ENCODE measurements around the gene L1CAM. TPM values are rescaled to one million over a fixed set of nuclear protein-coding genes. Genes with fewer than 3 reads are reported as not detected.

L1CAM gene
- total and polyA plus RNA-seq, 2 experiments from 2014 or later, result 0.86 to 1.5 TPM

DNA sequence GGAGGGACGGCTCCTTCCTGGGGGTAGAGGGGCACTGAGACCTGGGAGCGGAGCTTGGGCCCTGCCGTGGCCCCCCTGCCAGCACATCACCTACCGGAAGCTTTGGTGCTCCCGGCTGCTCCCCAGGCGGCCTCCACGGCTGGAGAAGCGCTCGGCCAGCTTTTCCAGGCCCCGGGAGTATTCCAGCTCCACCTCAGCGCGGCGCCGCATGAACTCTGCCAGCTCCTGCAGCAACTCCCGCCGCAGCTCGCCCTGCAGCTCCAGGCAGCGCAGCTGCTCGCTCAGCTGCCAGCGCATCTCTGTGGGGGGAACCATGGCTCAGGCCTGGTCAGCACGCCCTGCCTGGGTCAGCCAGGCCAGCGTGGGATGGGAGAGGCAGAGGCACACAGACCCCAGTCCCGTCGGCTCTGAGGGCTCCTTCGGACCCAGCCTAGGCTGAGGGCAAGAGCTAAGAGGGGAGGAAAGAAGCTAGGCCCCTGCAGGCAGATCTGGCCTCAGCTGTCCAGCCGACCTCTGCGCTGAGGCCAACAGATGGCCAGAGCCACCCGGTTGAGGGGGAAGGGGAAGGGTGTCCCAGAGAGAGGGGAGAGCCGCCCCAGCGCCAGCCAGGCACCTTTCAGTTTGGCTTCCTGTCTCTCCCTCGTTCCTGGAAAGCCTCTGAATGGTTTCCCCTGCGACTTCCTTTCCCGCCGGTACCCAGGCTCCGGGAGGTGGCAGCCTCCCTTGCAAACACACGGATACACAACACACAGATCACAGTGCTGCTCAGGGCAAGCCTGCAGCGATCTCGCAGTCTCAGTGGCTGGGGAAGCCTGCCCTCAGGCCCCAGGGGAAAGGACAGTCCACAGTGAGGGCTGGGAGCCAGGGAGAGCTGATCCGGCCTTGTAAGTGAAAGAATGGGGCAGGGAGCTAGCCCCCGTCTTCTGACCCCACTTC is 35.8 kb upstream of the L1CAM start:
- DNase-seq (ENCODE audit: low read depth in 1 of 2, low spot score in 1 of 2), result no peak
- no peak overlapping the region for H3K4me3 ChIP-seq
- no peak overlapping the region for H3K27ac ChIP-seq
- no peaks in the 10 kb centered on the region for H3K9me3 ChIP-seq (ENCODE audit: low read depth)
- no peaks in the 10 kb centered on the region for H3K27me3 ChIP-seq
- H3K36me3 ChIP-seq, result no peaks in the 10 kb centered on the region
- TF ChIP-seq, protein P1, sequence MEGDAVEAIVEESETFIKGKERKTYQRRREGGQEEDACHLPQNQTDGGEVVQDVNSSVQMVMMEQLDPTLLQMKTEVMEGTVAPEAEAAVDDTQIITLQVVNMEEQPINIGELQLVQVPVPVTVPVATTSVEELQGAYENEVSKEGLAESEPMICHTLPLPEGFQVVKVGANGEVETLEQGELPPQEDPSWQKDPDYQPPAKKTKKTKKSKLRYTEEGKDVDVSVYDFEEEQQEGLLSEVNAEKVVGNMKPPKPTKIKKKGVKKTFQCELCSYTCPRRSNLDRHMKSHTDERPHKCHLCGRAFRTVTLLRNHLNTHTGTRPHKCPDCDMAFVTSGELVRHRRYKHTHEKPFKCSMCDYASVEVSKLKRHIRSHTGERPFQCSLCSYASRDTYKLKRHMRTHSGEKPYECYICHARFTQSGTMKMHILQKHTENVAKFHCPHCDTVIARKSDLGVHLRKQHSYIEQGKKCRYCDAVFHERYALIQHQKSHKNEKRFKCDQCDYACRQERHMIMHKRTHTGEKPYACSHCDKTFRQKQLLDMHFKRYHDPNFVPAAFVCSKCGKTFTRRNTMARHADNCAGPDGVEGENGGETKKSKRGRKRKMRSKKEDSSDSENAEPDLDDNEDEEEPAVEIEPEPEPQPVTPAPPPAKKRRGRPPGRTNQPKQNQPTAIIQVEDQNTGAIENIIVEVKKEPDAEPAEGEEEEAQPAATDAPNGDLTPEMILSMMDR (IDR thresholded peaks at IDR 0.05; ENCODE audit: low read depth, low read length), result no peak
- H3K4me1 ChIP-seq (ENCODE audit: low read depth), result peaks cover 9% of the 10 kb centered on the region

DNA sequence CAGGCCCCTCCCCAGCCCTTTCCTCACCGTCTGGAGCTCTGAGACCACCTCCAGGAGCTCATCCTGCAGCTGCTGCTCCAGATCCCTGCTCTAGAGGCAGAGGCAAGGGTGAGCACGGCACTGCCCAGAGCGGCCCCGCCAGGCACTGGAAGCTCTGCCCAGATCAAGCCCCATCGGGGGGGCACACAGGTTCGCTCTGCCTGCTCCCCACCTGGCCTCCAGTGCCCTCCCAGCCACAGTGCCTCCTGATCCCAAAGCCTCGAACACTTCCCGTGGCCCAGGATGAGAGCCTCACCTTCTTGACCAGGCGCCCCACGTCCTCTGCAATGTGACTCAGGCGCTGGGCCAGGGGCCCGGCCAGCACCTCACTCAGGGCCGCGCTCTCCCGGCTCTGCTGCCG is 35.1 kb upstream of the L1CAM start:
- TF ChIP-seq, protein P1 (IDR thresholded peaks at IDR 0.05; ENCODE audit: low read depth, low read length), result no peak
- H3K9me3 ChIP-seq (ENCODE audit: low read depth), result no peaks in the 10 kb centered on the region
- H3K27ac ChIP-seq, result no peak overlapping the region
- H3K4me3 ChIP-seq, result no peak overlapping the region
- no peaks in the 10 kb centered on the region for H3K27me3 ChIP-seq
- DNase-seq (ENCODE audit: low read depth in 1 of 2, low spot score in 1 of 2), result no peak
- no peaks in the 10 kb centered on the region for H3K36me3 ChIP-seq
- peaks cover 4% of the 10 kb centered on the region for H3K4me1 ChIP-seq (ENCODE audit: low read depth)

DNA sequence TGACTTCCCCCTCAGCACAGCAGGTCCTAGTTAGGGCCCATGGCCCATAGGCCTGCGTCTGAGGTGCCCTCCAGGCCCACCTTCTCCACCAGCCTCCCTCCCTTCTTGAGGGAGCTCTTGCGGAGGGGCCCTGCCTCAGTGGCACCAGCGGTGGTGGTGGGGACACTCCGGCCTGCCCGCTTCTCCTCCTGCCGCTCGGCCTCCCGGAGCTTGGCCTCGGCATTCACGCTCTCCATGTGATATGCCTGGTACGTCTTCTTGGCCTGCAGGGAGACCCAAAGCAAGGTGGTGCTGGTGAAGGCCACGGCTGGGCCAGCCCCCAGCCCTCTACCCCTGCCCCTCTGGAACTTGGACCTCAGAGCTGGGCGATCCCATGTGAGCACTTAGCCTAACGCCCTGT is 34.6 kb upstream of the L1CAM start:
- TF ChIP-seq, protein P1 (IDR thresholded peaks at IDR 0.05; ENCODE audit: low read depth, low read length), result no peak
- Histone ChIP-seq H3K4me1 (ENCODE audit: low read depth) (peaks cover 2% of the 10 kb centered on the region), H3K4me3 (no peak overlapping the region), H3K9me3 (ENCODE audit: low read depth) (no peaks in the 10 kb centered on the region), H3K36me3 (no peaks in the 10 kb centered on the region), H3K27me3 (no peaks in the 10 kb centered on the region), H3K27ac (no peak overlapping the region)
- DNase-seq (ENCODE audit: low read depth in 1 of 2, low spot score in 1 of 2), result no peak

DNA sequence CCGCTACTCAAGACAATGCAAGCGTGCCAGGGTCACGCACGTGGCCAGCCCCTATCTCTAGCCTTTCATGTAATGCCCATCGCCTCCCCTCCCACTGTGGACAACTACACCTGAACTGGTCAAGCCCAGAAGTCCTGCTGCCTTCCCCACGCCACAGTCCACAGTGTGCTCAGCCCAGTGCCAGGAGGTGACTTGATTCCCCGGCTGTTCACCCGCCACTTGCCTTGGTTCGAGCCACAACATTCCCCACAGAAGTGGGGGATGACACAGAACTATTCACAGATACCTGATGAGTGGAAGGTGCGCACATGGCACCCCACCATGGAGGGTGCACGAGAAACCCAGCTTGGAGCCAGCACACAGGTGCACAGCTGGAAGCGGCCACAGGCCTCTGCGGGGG is 33.3 kb upstream of the L1CAM start:
- TF ChIP-seq, protein P1 (IDR thresholded peaks at IDR 0.05; ENCODE audit: low read depth, low read length), result no peak
- no peaks in the 10 kb centered on the region for H3K4me1 ChIP-seq (ENCODE audit: low read depth)
- no peaks in the 10 kb centered on the region for H3K27me3 ChIP-seq
- H3K27ac ChIP-seq, result no peak overlapping the region
- H3K36me3 ChIP-seq, result no peaks in the 10 kb centered on the region
- no peaks in the 10 kb centered on the region for H3K9me3 ChIP-seq (ENCODE audit: low read depth)
- DNase-seq (ENCODE audit: low read depth in 1 of 2, low spot score in 1 of 2), result no peak
- H3K4me3 ChIP-seq, result no peak overlapping the region

DNA sequence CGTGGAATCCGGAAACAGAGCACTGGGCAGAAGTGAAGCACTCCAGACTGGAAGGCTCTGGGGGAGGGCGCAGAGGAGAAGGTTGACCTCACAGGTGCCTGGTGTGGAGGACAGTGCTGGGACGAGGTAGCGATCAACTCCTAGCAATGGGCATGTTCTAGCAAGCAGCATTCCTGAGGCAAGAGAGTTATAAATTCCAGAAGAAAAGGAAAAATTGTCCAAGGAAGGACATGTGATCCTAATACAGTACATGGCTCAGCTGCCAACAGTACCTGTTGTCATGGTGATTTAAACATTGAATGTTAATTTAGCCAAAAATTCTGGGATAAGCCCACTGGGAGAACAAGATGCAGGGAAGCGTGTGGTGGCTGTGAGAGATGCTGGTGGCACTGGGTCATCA is 31.9 kb upstream of the L1CAM start:
- Histone ChIP-seq H3K9me3 (ENCODE audit: low read depth) (no peaks in the 10 kb centered on the region), H3K36me3 (no peaks in the 10 kb centered on the region), H3K27me3 (no peaks in the 10 kb centered on the region), H3K27ac (no peak overlapping the region), H3K4me3 (no peak overlapping the region), H3K4me1 (ENCODE audit: low read depth) (no peaks in the 10 kb centered on the region)
- TF ChIP-seq, protein P1 (IDR thresholded peaks at IDR 0.05; ENCODE audit: low read depth, low read length), result no peak
- DNase-seq (ENCODE audit: low read depth in 1 of 2, low spot score in 1 of 2), result no peak
